Measurements from ENCODE around the gene CADPS2.

CADPS2 gene

GRCh38 chr7:122605929-122606328 is 280.3 kb downstream of the CADPS2 start:
- no peak for TF ChIP-seq CTCF (IDR thresholded peaks at IDR 0.05)

- no peak for TF ChIP-seq CTCF (IDR thresholded peaks at IDR 0.05)
Observed at GRCh38 chr7:122604251-122604650, 282.0 kb downstream of the CADPS2 start.

- no peak for TF ChIP-seq CTCF (IDR thresholded peaks at IDR 0.05)
Observed at GRCh38 chr7:122602800-122603199, 283.5 kb downstream of the CADPS2 start.

- TF ChIP-seq CTCF (IDR thresholded peaks at IDR 0.05): no peak
Observed at GRCh38 chr7:122600630-122601029, 285.6 kb downstream of the CADPS2 start.

GRCh38 chr7:122600042-122600441 is 286.2 kb downstream of the CADPS2 start:
- TF ChIP-seq CTCF (IDR thresholded peaks at IDR 0.05): no peak

- TF ChIP-seq CTCF (IDR thresholded peaks at IDR 0.05): no peak
Observed at GRCh38 chr7:122597277-122597676, 289.0 kb downstream of the CADPS2 start.

- no peak for TF ChIP-seq CTCF (IDR thresholded peaks at IDR 0.05)
Observed at GRCh38 chr7:122595885-122596284, 290.4 kb downstream of the CADPS2 start.

GRCh38 chr7:122588621-122589020 is 297.6 kb downstream of the CADPS2 start:
- TF ChIP-seq CTCF (IDR thresholded peaks at IDR 0.05): no peak
